ENCODE measurements around the gene POLR2A.

DNA sequence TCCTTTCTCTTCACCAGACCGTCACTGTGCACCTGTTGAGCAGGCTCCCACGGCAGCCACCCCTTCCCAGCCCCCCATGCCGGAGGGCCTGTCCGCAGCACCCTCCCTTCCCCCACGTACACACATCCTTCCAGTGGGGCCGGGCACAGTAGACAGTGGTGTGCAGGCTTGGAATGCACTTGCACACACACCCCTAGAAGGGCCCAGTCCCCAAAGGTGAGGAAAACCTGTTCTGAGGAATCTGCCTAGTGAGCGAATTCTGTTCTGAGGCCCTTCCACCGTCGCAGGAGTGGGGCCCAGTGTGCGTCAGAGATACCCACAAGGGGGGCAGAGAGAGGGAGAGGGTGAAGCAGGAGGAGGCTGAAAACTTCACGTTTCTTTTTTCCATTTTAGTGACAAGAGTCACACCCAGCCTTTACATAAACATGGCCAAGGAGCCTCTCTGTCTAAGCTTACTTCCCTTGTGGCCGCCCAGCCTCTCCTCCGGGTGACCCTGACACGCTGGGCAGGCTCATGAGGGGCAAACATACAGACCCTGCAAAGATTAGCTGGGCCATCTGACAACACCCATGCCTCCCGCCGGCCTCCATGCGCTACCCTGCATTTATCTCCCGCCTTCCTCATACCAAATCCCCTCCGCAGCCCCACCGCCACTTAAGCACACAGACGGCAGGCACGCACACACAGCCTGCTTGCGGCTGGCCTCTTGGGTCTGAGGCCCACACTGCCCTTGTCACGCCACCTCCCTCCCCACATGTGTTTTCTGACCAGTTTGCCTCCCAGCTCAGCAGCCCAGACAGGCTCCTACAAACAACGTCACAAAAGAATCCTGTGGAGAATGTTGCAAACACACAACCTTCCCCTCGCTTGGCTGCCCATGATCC is 6.5 kb upstream of the POLR2A start:
- TF ChIP-seq, protein P1, sequence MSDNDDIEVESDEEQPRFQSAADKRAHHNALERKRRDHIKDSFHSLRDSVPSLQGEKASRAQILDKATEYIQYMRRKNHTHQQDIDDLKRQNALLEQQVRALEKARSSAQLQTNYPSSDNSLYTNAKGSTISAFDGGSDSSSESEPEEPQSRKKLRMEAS (IDR thresholded peaks at IDR 0.05; ENCODE audit: low read depth, low read length): no peak
- TF ChIP-seq EZH2 (IDR thresholded peaks at IDR 0.05; ENCODE audit: borderline replicate concordance, control insufficient read depth, low read depth, low read length) (no peak), EGR1 (IDR thresholded peaks at IDR 0.05; ENCODE audit: borderline replicate concordance in 1 of 2, low read depth in 2 of 2, low read length in 2 of 2) (no peak)
- TF ChIP-seq, protein P2, sequence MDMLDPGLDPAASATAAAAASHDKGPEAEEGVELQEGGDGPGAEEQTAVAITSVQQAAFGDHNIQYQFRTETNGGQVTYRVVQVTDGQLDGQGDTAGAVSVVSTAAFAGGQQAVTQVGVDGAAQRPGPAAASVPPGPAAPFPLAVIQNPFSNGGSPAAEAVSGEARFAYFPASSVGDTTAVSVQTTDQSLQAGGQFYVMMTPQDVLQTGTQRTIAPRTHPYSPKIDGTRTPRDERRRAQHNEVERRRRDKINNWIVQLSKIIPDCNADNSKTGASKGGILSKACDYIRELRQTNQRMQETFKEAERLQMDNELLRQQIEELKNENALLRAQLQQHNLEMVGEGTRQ (IDR thresholded peaks at IDR 0.05; ENCODE audit: borderline replicate concordance, low read depth, low read length): no peak
- TF ChIP-seq, protein P3, sequence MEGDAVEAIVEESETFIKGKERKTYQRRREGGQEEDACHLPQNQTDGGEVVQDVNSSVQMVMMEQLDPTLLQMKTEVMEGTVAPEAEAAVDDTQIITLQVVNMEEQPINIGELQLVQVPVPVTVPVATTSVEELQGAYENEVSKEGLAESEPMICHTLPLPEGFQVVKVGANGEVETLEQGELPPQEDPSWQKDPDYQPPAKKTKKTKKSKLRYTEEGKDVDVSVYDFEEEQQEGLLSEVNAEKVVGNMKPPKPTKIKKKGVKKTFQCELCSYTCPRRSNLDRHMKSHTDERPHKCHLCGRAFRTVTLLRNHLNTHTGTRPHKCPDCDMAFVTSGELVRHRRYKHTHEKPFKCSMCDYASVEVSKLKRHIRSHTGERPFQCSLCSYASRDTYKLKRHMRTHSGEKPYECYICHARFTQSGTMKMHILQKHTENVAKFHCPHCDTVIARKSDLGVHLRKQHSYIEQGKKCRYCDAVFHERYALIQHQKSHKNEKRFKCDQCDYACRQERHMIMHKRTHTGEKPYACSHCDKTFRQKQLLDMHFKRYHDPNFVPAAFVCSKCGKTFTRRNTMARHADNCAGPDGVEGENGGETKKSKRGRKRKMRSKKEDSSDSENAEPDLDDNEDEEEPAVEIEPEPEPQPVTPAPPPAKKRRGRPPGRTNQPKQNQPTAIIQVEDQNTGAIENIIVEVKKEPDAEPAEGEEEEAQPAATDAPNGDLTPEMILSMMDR (IDR thresholded peaks at IDR 0.05 in 2 of 3, conservative IDR thresholded peaks at IDR 0.05 in 1 of 3; ENCODE audit: control insufficient read depth in 2 of 3, extremely low read depth in 1 of 3, insufficient read depth in 1 of 3, low read depth in 3 of 3, low read length in 3 of 3): no peak

Data from GM12878 (cell line).